Lung (tissue), 12 donors: ENCODE results near the gene CHD9. TPM values are rescaled to one million over a fixed set of nuclear protein-coding genes. Genes with fewer than 3 reads are reported as not detected.

ENCODE experiments used
- ATAC-seq: fragments of 200-7000 bp; cut with Tn5 transposase; one replicate; pipeline ENCODE4 v1.9.1; 2020; ENCODE audit warnings: moderate number of reproducible peaks; ENCODE audit not compliant: insufficient read depth, low FRiP score
- DNase-seq, 3 donors: peaks; one replicate each; pipeline ENCODE4 v3.0.0-alpha.2; 2013 to 2017
- H3K27ac ChIP-seq, 2 donors: one replicate each; pipeline ENCODE4 v1.5.1; 2013; ENCODE audit warnings: mild to moderate bottlenecking in 2 of 2, moderate library complexity in 2 of 2, control low read depth in 1 of 2, inconsistent platforms in 1 of 2, low read depth in 1 of 2, low read length in 1 of 2
- H3K27me3 ChIP-seq, 3 donors: one replicate each; pipeline ENCODE4 v1.5.1; 2013; ENCODE audit warnings: low read length in 2 of 3; ENCODE audit not compliant: control insufficient read depth in 3 of 3, insufficient read depth in 3 of 3
- H3K36me3 ChIP-seq, 4 donors: one replicate each; pipeline ENCODE4 v1.5.1; 2013; ENCODE audit warnings: low read length in 4 of 4, mild to moderate bottlenecking in 1 of 4, moderate library complexity in 1 of 4; ENCODE audit not compliant: control insufficient read depth in 4 of 4, insufficient read depth in 4 of 4
- H3K4me1 ChIP-seq, 5 donors: one replicate each; pipeline ENCODE4 v1.5.1; 2013; ENCODE audit warnings: low read length in 5 of 5, mild to moderate bottlenecking in 2 of 5, moderate library complexity in 1 of 5; ENCODE audit not compliant: control insufficient read depth in 5 of 5, insufficient read depth in 5 of 5
- H3K4me3 ChIP-seq: one replicate; pipeline ENCODE4 v1.5.1; 2013; ENCODE audit warnings: mild to moderate bottlenecking, control low read depth, moderate library complexity
- H3K9ac ChIP-seq, 2 donors: one replicate each; pipeline ENCODE4 v1.5.1; 2013; ENCODE audit warnings: low read length in 2 of 2, control low read depth in 1 of 2; ENCODE audit not compliant: insufficient read depth in 1 of 2
- H3K9me3 ChIP-seq, 4 donors: one replicate each; pipeline ENCODE4 v1.5.1; 2013; ENCODE audit warnings: low read length in 3 of 4, mild to moderate bottlenecking in 1 of 4, moderate library complexity in 1 of 4; ENCODE audit not compliant: control insufficient read depth in 4 of 4, insufficient read depth in 3 of 4
- WGBS, 2 donors: extraction: QIAGEN DNeasy Blood & Tissue Kit; methylation state at CpG; one replicate each; pipeline ENCODE4 v1.1.7; 2013; 5-methylcytosine and 5-hydroxymethylcytosine counted together
- polyA plus RNA-seq, 2 donors: library from polyadenylated mRNA; stranded (reverse); fragments of 200-250 nt; gene quantifications; one replicate each; pipeline ENCODE4 v1.2.1, GENCODE V29; 2013
- total RNA-seq, 2 donors: library from RNA; depleted of rRNA in 1 of 2; stranded (reverse); fragments of >200 nt in 1 of 2; gene quantifications; one replicate each; pipeline ENCODE4 v1.2.1, GENCODE V29; 2014 to 2021
- TF ChIP-seq, protein P1 (sequence below): IDR thresholded peaks from 2 replicates; pipeline ENCODE4 v1.5.1; 2012; ENCODE audit warnings: mild to moderate bottlenecking; ENCODE audit errors: control extremely low read depth, extremely low read depth
- donor health status: control.
- donor health status: control.
- donor health status: Bipolar disorder and iron deficiency.
- donor health status: healthy.
- donor health status: DM: yes; HTN: yes; CAD: no.

Gene CHD9
- total and polyA plus RNA-seq, 4 donors = 12.7 to 138 (median 39.4) TPM

DNA sequence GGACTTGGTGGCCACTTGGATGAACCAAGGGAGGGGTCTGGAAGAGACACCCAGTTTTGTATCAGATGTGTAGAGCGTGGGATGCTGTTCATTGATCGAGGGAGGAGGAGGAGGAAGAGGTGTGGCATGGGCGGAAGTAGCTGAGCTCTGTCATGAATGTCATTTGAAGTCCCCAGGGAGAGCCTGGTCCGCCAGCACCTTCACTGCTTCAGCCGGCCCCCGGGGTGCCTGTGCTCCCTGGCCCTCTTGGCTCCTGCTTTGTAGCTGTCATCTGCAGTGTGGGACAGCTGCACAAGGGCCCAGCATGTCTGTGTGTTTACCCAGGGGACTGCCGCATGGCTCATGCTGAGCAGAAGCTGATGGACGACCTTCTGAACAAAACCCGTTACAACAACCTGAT, 304.1 kb downstream of the CHD9 start:
- TF ChIP-seq, protein P1, sequence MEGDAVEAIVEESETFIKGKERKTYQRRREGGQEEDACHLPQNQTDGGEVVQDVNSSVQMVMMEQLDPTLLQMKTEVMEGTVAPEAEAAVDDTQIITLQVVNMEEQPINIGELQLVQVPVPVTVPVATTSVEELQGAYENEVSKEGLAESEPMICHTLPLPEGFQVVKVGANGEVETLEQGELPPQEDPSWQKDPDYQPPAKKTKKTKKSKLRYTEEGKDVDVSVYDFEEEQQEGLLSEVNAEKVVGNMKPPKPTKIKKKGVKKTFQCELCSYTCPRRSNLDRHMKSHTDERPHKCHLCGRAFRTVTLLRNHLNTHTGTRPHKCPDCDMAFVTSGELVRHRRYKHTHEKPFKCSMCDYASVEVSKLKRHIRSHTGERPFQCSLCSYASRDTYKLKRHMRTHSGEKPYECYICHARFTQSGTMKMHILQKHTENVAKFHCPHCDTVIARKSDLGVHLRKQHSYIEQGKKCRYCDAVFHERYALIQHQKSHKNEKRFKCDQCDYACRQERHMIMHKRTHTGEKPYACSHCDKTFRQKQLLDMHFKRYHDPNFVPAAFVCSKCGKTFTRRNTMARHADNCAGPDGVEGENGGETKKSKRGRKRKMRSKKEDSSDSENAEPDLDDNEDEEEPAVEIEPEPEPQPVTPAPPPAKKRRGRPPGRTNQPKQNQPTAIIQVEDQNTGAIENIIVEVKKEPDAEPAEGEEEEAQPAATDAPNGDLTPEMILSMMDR = no peak

DNA sequence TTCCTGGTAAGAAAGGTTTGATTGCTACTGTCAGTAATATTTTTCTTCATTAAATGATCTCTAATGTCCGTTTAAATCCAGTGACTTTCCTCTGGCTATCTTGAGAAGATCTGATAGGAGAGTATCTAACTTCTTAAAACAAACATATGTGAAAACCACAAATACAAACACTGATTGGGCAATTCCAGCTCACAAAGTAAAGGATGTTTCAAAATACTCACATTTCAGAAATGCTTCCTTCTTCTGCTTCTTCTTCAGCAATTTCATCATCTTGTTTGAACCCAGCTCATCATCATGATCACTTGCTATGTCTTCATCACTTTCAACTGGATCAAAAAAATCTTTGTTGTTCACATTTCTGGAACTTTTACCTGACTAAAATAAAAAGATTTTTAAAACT, 315.1 kb downstream of the CHD9 start:
- DNase-seq (peak in 1 of 3 donors; percentile 6), ATAC-seq (no peak)
- Histone ChIP-seq H3K27ac (no peak overlapping the region), H3K9me3 (peaks cover 0 to 1% (median 0%) of the 10 kb centered on the region in 4 donors), H3K4me1 (peaks cover 0 to 9% (median 0%) of the 10 kb centered on the region in 5 donors), H3K36me3 (no peaks in the 10 kb centered on the region), H3K9ac (no peak overlapping the region), H3K27me3 (peaks cover 0 to 41% (median 37%) of the 10 kb centered on the region in 3 donors), H3K4me3 (no peak overlapping the region)
- TF ChIP-seq, protein P1 = no peak
- 15 to 36% methylated on average over 1 of the region's 1 CpG for WGBS, 2 donors

More for the DNA sequence above, 304.1 kb downstream of the CHD9 start:
- no peaks in the 10 kb centered on the region for H3K36me3 ChIP-seq
- peaks cover 0 to 1% (median 0%) of the 10 kb centered on the region in 4 donors for H3K9me3 ChIP-seq
- no peaks in the 10 kb centered on the region for H3K27me3 ChIP-seq
- H3K4me1 ChIP-seq = no peaks in the 10 kb centered on the region
- no peak overlapping the region for H3K9ac ChIP-seq
- no peak overlapping the region for H3K4me3 ChIP-seq
- ATAC-seq (no peak), DNase-seq (no peak)
- no peak overlapping the region for H3K27ac ChIP-seq
- WGBS, 2 donors = 73 to 79% methylated on average over 6 to 9 of the region's 9 CpGs

DNA sequence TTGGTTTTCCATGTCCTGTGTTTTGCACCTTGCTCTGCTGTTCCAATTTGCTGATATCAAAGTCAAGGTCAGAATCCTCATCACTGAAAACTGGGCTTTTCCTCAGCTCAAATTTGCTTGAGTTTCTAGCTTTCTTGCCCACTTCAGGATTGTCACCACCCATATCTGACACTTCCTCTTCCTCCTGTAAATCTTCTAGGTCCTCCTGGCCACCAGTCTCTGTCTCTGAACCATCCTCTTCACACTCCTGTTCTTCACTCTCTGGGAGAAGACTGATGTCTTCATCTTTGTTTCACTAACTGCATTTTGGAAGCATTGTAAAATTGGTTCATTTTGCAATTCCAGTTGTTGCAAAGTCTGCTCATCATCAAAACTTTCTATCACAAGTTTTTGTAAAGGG, 316.0 kb downstream of the CHD9 start:
- Histone ChIP-seq H3K9ac (no peak overlapping the region), H3K9me3 (peaks cover 0 to 1% (median 0%) of the 10 kb centered on the region in 4 donors), H3K4me1 (peaks cover 0 to 9% (median 0%) of the 10 kb centered on the region in 5 donors), H3K36me3 (no peaks in the 10 kb centered on the region), H3K27me3 (peaks cover 0 to 41% (median 37%) of the 10 kb centered on the region in 3 donors), H3K27ac (no peak overlapping the region), H3K4me3 (no peak overlapping the region)
- no peak for DNase-seq
- no peak for ATAC-seq
- TF ChIP-seq, protein P1 = no peak
